OCI-LY1 (cell line): ENCODE results near the gene ACAT2.
"Not testable (repeated sequence)": the region's sequence is repeated elsewhere in the genome, so short reads cannot be mapped to it uniquely, and the experiment has no call there.

Experiments used
- H2AFZ ChIP-seq: fragments of 200-600 bp; sonication (generic), shearing (Covaris generic); 2 replicates; pipeline ENCODE4 v1.6.0; 2014; ENCODE audit warnings: antibody characterized with exemption, mild to moderate bottlenecking, low read length
- H3F3A ChIP-seq: fragments of 200-600 bp; sonication (generic), shearing (Covaris generic); 2 replicates; pipeline ENCODE4 v1.6.0; 2014; ENCODE audit warnings: mild to moderate bottlenecking, antibody characterized with exemption, low read length, moderate library complexity; ENCODE audit not compliant: insufficient read depth
- H3K27ac ChIP-seq: fragments of 200-600 bp; sonication (generic); 2 replicates; pipeline ENCODE4 v1.5.1; 2014; ENCODE audit warnings: low read length, mixed run types, mild to moderate bottlenecking, low read depth; ENCODE audit not compliant: poor library complexity, severe bottlenecking
- H3K27me3 ChIP-seq: fragments of 200-600 bp; sonication (generic); 2 replicates; pipeline ENCODE4 v1.6.0; 2014; ENCODE audit warnings: antibody characterized with exemption, mild to moderate bottlenecking, low read length, moderate library complexity; ENCODE audit not compliant: insufficient read depth
- H3K36me3 ChIP-seq: fragments of 200-600 bp; sonication (generic); 2 replicates; pipeline ENCODE4 v1.6.1; 2014; ENCODE audit warnings: mild to moderate bottlenecking, antibody characterized with exemption, low read length, moderate library complexity, mixed read lengths; ENCODE audit not compliant: insufficient read depth
- H3K4me1 ChIP-seq: fragments of 200-600 bp; sonication (generic); 2 replicates; pipeline ENCODE4 v1.5.1; 2014; ENCODE audit warnings: mild to moderate bottlenecking, low read length, moderate library complexity; ENCODE audit not compliant: insufficient read depth, severe bottlenecking
- H3K4me2 ChIP-seq: fragments of 200-600 bp; sonication (generic), shearing (Covaris generic); 2 replicates; pipeline ENCODE4 v1.6.1; 2014; ENCODE audit warnings: low read length
- H3K4me3 ChIP-seq: fragments of 200-600 bp; sonication (generic); 2 replicates; pipeline ENCODE4 v1.5.1; 2014; ENCODE audit warnings: low read length, low read depth, mild to moderate bottlenecking, mixed read lengths; ENCODE audit not compliant: poor library complexity, severe bottlenecking
- H3K79me2 ChIP-seq: fragments of 200-600 bp; shearing (Covaris generic); 2 replicates; pipeline ENCODE4 v1.6.1; 2016; ENCODE audit warnings: mixed run types, low read length, mixed read lengths; ENCODE audit not compliant: insufficient read depth
- H3K9ac ChIP-seq: fragments of 200-600 bp; sonication (generic), shearing (Covaris generic); 2 replicates; pipeline ENCODE4 v1.6.1; 2014; ENCODE audit warnings: mild to moderate bottlenecking, low read length, mixed read lengths
- H3K9me2 ChIP-seq: fragments of 200-600 bp; sonication (generic), shearing (Covaris generic); 2 replicates; pipeline ENCODE4 v1.6.1; 2014; ENCODE audit warnings: low read depth, mild to moderate bottlenecking, low read length, mixed read lengths
- H3K9me3 ChIP-seq: fragments of 200-600 bp; shearing (Covaris generic); 2 replicates; pipeline ENCODE4 v1.6.1; 2014; ENCODE audit warnings: low read length, mixed read lengths
- H4K20me1 ChIP-seq: fragments of 200-600 bp; sonication (generic), shearing (Covaris generic); 2 replicates; pipeline ENCODE4 v1.6.0; 2016; ENCODE audit warnings: mild to moderate bottlenecking, low read length; ENCODE audit not compliant: insufficient read depth
- CTCF ChIP-seq: fragments of 200-600 bp; sonication (generic), shearing (Covaris generic); IDR thresholded peaks from 2 replicates; pipeline ENCODE4 v1.5.1; 2017; ENCODE audit warnings: mild to moderate bottlenecking, antibody characterized with exemption, low read length, moderate library complexity, mixed read lengths
- EZH2 ChIP-seq: fragments of 200-600 bp; sonication (generic), shearing (Covaris generic); IDR thresholded peaks from 2 replicates; pipeline ENCODE4 v1.8.0; 2017; ENCODE audit warnings: borderline replicate concordance, mixed run types, mild to moderate bottlenecking, antibody characterized with exemption, low read length, moderate library complexity, mixed read lengths

Gene ACAT2

GRCh38 chr6:159718634-159719033 is 43.2 kb upstream of the ACAT2 start:
- no peaks in the 10 kb centered on the region for H3K4me1 ChIP-seq
- H3K36me3 ChIP-seq = peaks cover 9% of the 10 kb centered on the region
- H3K79me2 ChIP-seq = peaks cover 6% of the 10 kb centered on the region; the same call in 1 of the 2 replicates
- no peaks in the 10 kb centered on the region for H3F3A ChIP-seq
- H3K4me2 ChIP-seq = no peak overlapping the region
- no peak overlapping the region for H3K4me3 ChIP-seq
- no peaks in the 10 kb centered on the region for H3K27me3 ChIP-seq
- TF ChIP-seq CTCF (no peak), EZH2 (no peak)
- H3K9me2 ChIP-seq = no peaks in the 10 kb centered on the region
- H2AFZ ChIP-seq = no peak overlapping the region
- no peaks in the 10 kb centered on the region for H3K9me3 ChIP-seq
- H3K9ac ChIP-seq = no peak overlapping the region
- H4K20me1 ChIP-seq = no peaks in the 10 kb centered on the region
- H3K27ac ChIP-seq = no peak overlapping the region

GRCh38 chr6:159719287-159719686 is 42.6 kb upstream of the ACAT2 start:
- H3K9ac ChIP-seq = no peak overlapping the region
- H4K20me1 ChIP-seq = no peaks in the 10 kb centered on the region
- TF ChIP-seq EZH2 = no peak
- no peak for TF ChIP-seq CTCF
- no peak overlapping the region for H3K4me3 ChIP-seq
- H2AFZ ChIP-seq = no peak overlapping the region
- H3K79me2 ChIP-seq = peaks cover 12% of the 10 kb centered on the region
- no peaks in the 10 kb centered on the region for H3K9me2 ChIP-seq
- H3K4me2 ChIP-seq = no peak overlapping the region
- no peaks in the 10 kb centered on the region for H3K4me1 ChIP-seq
- H3K9me3 ChIP-seq = no peaks in the 10 kb centered on the region
- no peak overlapping the region for H3K27ac ChIP-seq
- H3K36me3 ChIP-seq = peaks cover 16% of the 10 kb centered on the region
- H3F3A ChIP-seq = no peaks in the 10 kb centered on the region
- no peaks in the 10 kb centered on the region for H3K27me3 ChIP-seq

DNA sequence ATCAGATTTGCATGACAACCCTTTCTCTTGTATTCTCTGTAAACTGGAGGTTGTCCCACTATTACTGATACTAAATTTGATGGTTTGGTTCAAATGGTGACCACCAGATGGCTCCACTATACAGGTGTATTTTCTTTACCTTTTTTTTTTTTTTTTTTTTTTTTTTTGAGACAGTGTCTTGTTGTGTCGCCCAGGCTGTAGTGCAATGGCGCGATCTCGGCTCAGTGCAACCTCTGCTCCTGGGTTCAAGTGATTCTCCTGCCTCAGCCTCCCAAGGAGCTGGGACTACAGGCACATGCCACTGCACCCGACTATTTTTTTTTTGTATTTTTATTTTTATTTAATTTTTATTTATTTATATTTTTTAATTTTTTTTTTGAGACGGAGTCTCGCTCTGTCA is 41.1 kb upstream of the ACAT2 start:
- no peak overlapping the region for H3K4me2 ChIP-seq
- no peaks in the 10 kb centered on the region for H3K9me3 ChIP-seq
- H3K4me3 ChIP-seq = no peak overlapping the region
- H3K9ac ChIP-seq = no peak overlapping the region
- no peaks in the 10 kb centered on the region for H3K9me2 ChIP-seq
- H4K20me1 ChIP-seq = no peaks in the 10 kb centered on the region
- no peaks in the 10 kb centered on the region for H3K27me3 ChIP-seq
- H3K36me3 ChIP-seq = peaks cover 18% of the 10 kb centered on the region
- H2AFZ ChIP-seq = no peak overlapping the region
- no peak overlapping the region for H3K27ac ChIP-seq
- peaks cover 11% of the 10 kb centered on the region for H3K4me1 ChIP-seq
- H3K79me2 ChIP-seq = peaks cover 20% of the 10 kb centered on the region
- no peak for TF ChIP-seq EZH2
- TF ChIP-seq CTCF = peak; percentile 52
- H3F3A ChIP-seq = no peaks in the 10 kb centered on the region

DNA sequence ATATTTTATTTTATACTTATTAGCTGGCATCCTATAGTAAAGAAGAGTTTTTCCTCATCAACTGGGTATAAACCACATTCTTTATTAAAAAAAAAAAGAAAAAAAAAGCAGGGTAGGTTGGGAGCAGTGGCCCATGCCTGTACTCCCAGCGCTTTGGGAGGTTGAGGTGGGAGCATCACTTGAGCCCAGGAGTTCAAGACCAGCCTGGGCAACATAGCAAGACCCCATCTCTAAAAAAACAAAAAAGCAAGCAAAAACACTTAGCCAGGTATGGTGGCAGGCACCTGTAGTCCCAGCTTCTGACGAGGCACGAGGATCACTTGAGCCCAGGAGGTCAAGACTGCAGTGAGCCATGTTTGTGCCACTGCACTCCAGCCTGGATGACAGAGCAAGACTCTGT is 39.9 kb upstream of the ACAT2 start:
- not testable (repeated sequence) for H3K9me2 ChIP-seq, H3F3A ChIP-seq, H3K4me2 ChIP-seq, H3K27ac ChIP-seq, H3K9me3 ChIP-seq, H3K4me3 ChIP-seq, H3K9ac ChIP-seq, H2AFZ ChIP-seq, H3K27me3 ChIP-seq, H4K20me1 ChIP-seq
- peaks cover 15% of the 10 kb centered on the region for H3K4me1 ChIP-seq
- H3K36me3 ChIP-seq = peaks cover 18% of the 10 kb centered on the region
- peaks cover 29% of the 10 kb centered on the region for H3K79me2 ChIP-seq
